Stomach smooth muscle (tissue), 2 donors: ENCODE data around the gene VASN.

Source experiments
- H3K27ac ChIP-seq: one replicate; pipeline ENCODE4 v1.7.0; 2013; ENCODE audit warnings: mild to moderate bottlenecking, low read length, inconsistent platforms
- H3K27me3 ChIP-seq, 2 donors: one replicate each; pipeline ENCODE4 v1.7.0; 2013; ENCODE audit warnings: low read length in 2 of 2; ENCODE audit not compliant: insufficient read depth in 2 of 2, control insufficient read depth in 1 of 2
- H3K36me3 ChIP-seq, 2 donors: one replicate each; pipeline ENCODE4 v1.7.0; 2013; ENCODE audit warnings: low read length in 2 of 2; ENCODE audit not compliant: control insufficient read depth in 2 of 2, insufficient read depth in 2 of 2
- H3K4me1 ChIP-seq: one replicate; pipeline ENCODE4 v1.7.0; 2013; ENCODE audit warnings: low read length; ENCODE audit not compliant: control insufficient read depth, insufficient read depth
- H3K4me3 ChIP-seq, 2 donors: one replicate each; pipeline ENCODE4 v1.7.0; 2013; ENCODE audit warnings: low read length in 2 of 2
- H3K9ac ChIP-seq, 2 donors: one replicate each; pipeline ENCODE4 v1.7.0; 2013; ENCODE audit warnings: low read length in 2 of 2, mild to moderate bottlenecking in 1 of 2
- H3K9me3 ChIP-seq, 2 donors: one replicate each; pipeline ENCODE4 v1.7.0; 2013; ENCODE audit warnings: low read length in 2 of 2; ENCODE audit not compliant: control insufficient read depth in 2 of 2
- donor health status: healthy.
- donor health status: Pancreatic carcinoma.

The VASN gene

GRCh38 chr16:4371357-4372000, at the start of gene VASN:
VASN (plus strand) TSS chr16:4371848; CDS start chr16:4380878, 9,030 bp downstream.
- peak within 1 kb of the TSS; percentile 44 to 47 for H3K9ac ChIP-seq
- H3K4me3 ChIP-seq, result peak within 1 kb of the TSS; percentile 74 to 78
- H3K4me1 ChIP-seq, result peaks cover 57% of the 10 kb centered on the region
- H3K27ac ChIP-seq, result peak within 1 kb of the TSS; percentile 69
- peaks cover 0 to 2% of the 10 kb centered on the region in 2 donors for H3K36me3 ChIP-seq
- no peaks in the 10 kb centered on the region for H3K9me3 ChIP-seq
- H3K27me3 ChIP-seq, result no peaks in the 10 kb centered on the region

- no peaks in the 10 kb centered on the region for H3K27me3 ChIP-seq
- H3K36me3 ChIP-seq, result no peaks in the 10 kb centered on the region
- H3K27ac ChIP-seq, result peak overlapping the region; percentile 74
- H3K9ac ChIP-seq, result no peak overlapping the region
- peaks cover 80% of the 10 kb centered on the region for H3K4me1 ChIP-seq
- no peak overlapping the region for H3K4me3 ChIP-seq
- no peaks in the 10 kb centered on the region for H3K9me3 ChIP-seq
Observed at GRCh38 chr16:4322121-4323052, 49.3 kb upstream of the VASN start.

GRCh38 chr16:4323071-4323844, 48.4 kb upstream of the VASN start:
- Histone ChIP-seq H3K9me3 (no peaks in the 10 kb centered on the region), H3K4me1 (peaks cover 79% of the 10 kb centered on the region), H3K27me3 (no peaks in the 10 kb centered on the region), H3K36me3 (no peaks in the 10 kb centered on the region), H3K9ac (peak overlapping the region; percentile 51 to 70), H3K27ac (peak overlapping the region; percentile 74), H3K4me3 (peak overlapping the region; percentile 1 to 52)

- peak overlapping the region; percentile 51 to 70 for H3K9ac ChIP-seq
- peaks cover 80% of the 10 kb centered on the region for H3K4me1 ChIP-seq
- no peaks in the 10 kb centered on the region for H3K27me3 ChIP-seq
- no peaks in the 10 kb centered on the region for H3K9me3 ChIP-seq
- H3K4me3 ChIP-seq, result peak overlapping the region; percentile 1 to 52
- peak overlapping the region; percentile 74 for H3K27ac ChIP-seq
- no peaks in the 10 kb centered on the region for H3K36me3 ChIP-seq
Observed at GRCh38 chr16:4323845-4324488, 47.7 kb upstream of the VASN start.

GRCh38 chr16:4324492-4325252, 47.0 kb upstream of the VASN start:
- Histone ChIP-seq H3K9ac (peak overlapping the region; percentile 33 to 51), H3K27ac (peak overlapping the region; percentile 74), H3K4me1 (peaks cover 80% of the 10 kb centered on the region)

GRCh38 chr16:4325253-4325758, 46.3 kb upstream of the VASN start:
- H3K4me3 ChIP-seq, result no peak overlapping the region
- H3K4me1 ChIP-seq, result peaks cover 78% of the 10 kb centered on the region
- H3K36me3 ChIP-seq, result no peaks in the 10 kb centered on the region
- no peaks in the 10 kb centered on the region for H3K27me3 ChIP-seq
- peak overlapping the region; percentile 74 for H3K27ac ChIP-seq
- H3K9ac ChIP-seq, result peak overlapping the region; percentile 33 to 42
- no peaks in the 10 kb centered on the region for H3K9me3 ChIP-seq

More at GRCh38 chr16:4324492-4325252, 47.0 kb upstream of the VASN start:
- Histone ChIP-seq H3K27me3 (no peaks in the 10 kb centered on the region), H3K36me3 (no peaks in the 10 kb centered on the region), H3K4me3 (peak overlapping the region in 1 of 2 donors; percentile 52), H3K9me3 (no peaks in the 10 kb centered on the region)

- H3K36me3 ChIP-seq, result peaks cover 0 to 3% of the 10 kb centered on the region in 2 donors
- peaks cover 68% of the 10 kb centered on the region for H3K4me1 ChIP-seq
- H3K27ac ChIP-seq, result peak overlapping the region; percentile 80
- peak overlapping the region; percentile 58 to 68 for H3K9ac ChIP-seq
- no peaks in the 10 kb centered on the region for H3K9me3 ChIP-seq
- H3K4me3 ChIP-seq, result peak overlapping the region; percentile 46 to 75
- no peaks in the 10 kb centered on the region for H3K27me3 ChIP-seq
Observed at GRCh38 chr16:4327386-4328045, 44.1 kb upstream of the VASN start.

- no peaks in the 10 kb centered on the region for H3K27me3 ChIP-seq
Observed at GRCh38 chr16:4328046-4328781, 43.4 kb upstream of the VASN start.

More at GRCh38 chr16:4328046-4328781, 43.4 kb upstream of the VASN start:
- peak overlapping the region; percentile 68 for H3K9ac ChIP-seq
- H3K27ac ChIP-seq, result peak overlapping the region; percentile 80
- H3K4me1 ChIP-seq, result peaks cover 62% of the 10 kb centered on the region
- H3K4me3 ChIP-seq, result peak overlapping the region; percentile 46 to 75
- peaks cover 0 to 5% of the 10 kb centered on the region in 2 donors for H3K36me3 ChIP-seq
- H3K9me3 ChIP-seq, result no peaks in the 10 kb centered on the region
